A549 (cell line): ENCODE data around the gene KLHL41. TPM values are rescaled to one million over a fixed set of nuclear protein-coding genes. Genes with fewer than 3 reads are reported as not detected.

ENCODE experiments used
- ATAC-seq, 2 experiments: fragments of 200-7000 bp in 1 of 2; fragments of >200 bp in 1 of 2; cut with Nextera tagmentation in 1 of 2; cut with Tn5 transposase in 1 of 2; 3 replicates each; pipeline versions ENCODE4 v1.8.0 to v1.9.1; 2018 to 2020; ENCODE audit warnings: mild to moderate bottlenecking in 1 of 2, moderate library complexity in 1 of 2
- CTCF ChIA-PET: fragments of 300-600 bp; sonication (Branson Sonifier 250); formaldehyde crosslinking; extraction: SDS; loops from one replicate; lab custom pipeline; 2021; ENCODE audit warnings: antibody characterized with exemption, inconsistent platforms; lab: Yijun Ruan, JAX
- POLR2A ChIA-PET: fragments of 350-600 bp; formaldehyde crosslinking; extraction: SDS; loops from one replicate; lab custom pipeline; 2021; ENCODE audit warnings: antibody characterized with exemption, inconsistent platforms; lab: Yijun Ruan, JAX
- DNase-seq, 2 experiments: peaks; one replicate each; pipeline versions ENCODE4 v3.0.0 to v3.0.0-alpha.2; 2011 to 2016; ENCODE audit warnings: low read depth in 1 of 2, low spot score in 1 of 2
- FAIRE-seq: peaks from 2 replicates; lab custom pipeline; 2011; peaks lifted over from hg19 to GRCh38; lab: Jason Lieb, UNC
- H3K27ac ChIP-seq, 2 experiments: fragments of >200 bp; sonication (Bioruptor Twin); formaldehyde crosslinking; 3 replicates each; pipeline ENCODE4 v1.5.1; 2016 to 2017
- H3K4me1 ChIP-seq: fragments of >200 bp; sonication (Bioruptor Twin); formaldehyde crosslinking; 3 replicates; pipeline ENCODE4 v1.6.1; 2016
- H3K4me2 ChIP-seq: fragments of >200 bp; sonication (Bioruptor Twin); formaldehyde crosslinking; 3 replicates; pipeline ENCODE4 v1.6.1; 2016
- H3K4me3 ChIP-seq: fragments of >200 bp; sonication (Bioruptor Twin); formaldehyde crosslinking; 3 replicates; pipeline ENCODE4 v1.5.1; 2016
- H3K9me3 ChIP-seq: fragments of >200 bp; sonication (Bioruptor Twin); formaldehyde crosslinking; 3 replicates; pipeline ENCODE4 v1.6.1; 2016
- BHLHE40 ChIP-seq: IDR thresholded peaks from 2 replicates; pipeline ENCODE4 v1.6.1; 2012; ENCODE audit warnings: low read depth, low read length, inconsistent platforms
- CBX2 ChIP-seq: fragments of 200-600 bp; sonication (generic); IDR thresholded peaks from 2 replicates; pipeline ENCODE4 v1.6.1; 2016; ENCODE audit warnings: low read depth, mild to moderate bottlenecking, borderline replicate concordance
- ESRRA ChIP-seq: fragments of 150-350 bp; IDR thresholded peaks from 2 replicates; pipeline ENCODE4 v1.6.1; 2014; ENCODE audit warnings: mild to moderate bottlenecking, low read length, borderline replicate concordance
- FOSL2 ChIP-seq, 2 experiments: fragments of 450-650 bp in 1 of 2; fragments of >200 bp in 1 of 2; sonication (Bioruptor Twin) in 1 of 2; formaldehyde crosslinking; IDR thresholded peaks; 2 replicates each; pipeline versions ENCODE4 v1.5.0 to v1.6.1; 2016 to 2020; ENCODE audit warnings: mild to moderate bottlenecking in 1 of 2, moderate library complexity in 1 of 2
- HDAC2 ChIP-seq: fragments of 200-600 bp; sonication (generic); IDR thresholded peaks from 2 replicates; pipeline ENCODE4 v1.6.1; 2016
- HES2 ChIP-seq: fragments of >200 bp; sonication (Bioruptor Twin); formaldehyde crosslinking; IDR thresholded peaks from 2 replicates; pipeline ENCODE4 v1.6.1; 2016
- HMGXB4 ChIP-seq: fragments of 250-450 bp; sonication (Bioruptor Pico); IDR thresholded peaks from 2 replicates; pipeline ENCODE4 v1.5.0; 2021; ENCODE audit warnings: mild to moderate bottlenecking, moderate library complexity, borderline replicate concordance
- HOXA7 ChIP-seq: fragments of 250-450 bp; sonication (Bioruptor Pico); IDR thresholded peaks from 2 replicates; pipeline ENCODE4 v1.5.0; 2020; ENCODE audit warnings: mild to moderate bottlenecking, moderate library complexity
- HOXB13 ChIP-seq: fragments of 250-450 bp; sonication (Bioruptor Pico); IDR thresholded peaks from 2 replicates; pipeline ENCODE4 v1.5.0; 2020; ENCODE audit warnings: low read depth, mild to moderate bottlenecking, moderate library complexity
- JUN ChIP-seq, 2 experiments: fragments of >200 bp; sonication (Bioruptor Twin); formaldehyde crosslinking; IDR thresholded peaks; 2 replicates in 1 of 2; 3 replicates in 1 of 2; pipeline ENCODE4 v1.6.1; 2016 to 2017
- JUNB ChIP-seq: fragments of >200 bp; sonication (Bioruptor Twin); formaldehyde crosslinking; IDR thresholded peaks from 2 replicates; pipeline ENCODE4 v1.6.1; 2016
- MYC ChIP-seq: IDR thresholded peaks from 2 replicates; pipeline ENCODE4 v1.6.1; 2012; ENCODE audit warnings: mild to moderate bottlenecking, inconsistent platforms, low read length, improper control_type of control experiment, borderline replicate concordance
- NPAS2 ChIP-seq: fragments of 250-450 bp; sonication (Bioruptor Pico); IDR thresholded peaks from 2 replicates; pipeline ENCODE4 v1.8.0; 2022; ENCODE audit warnings: mild to moderate bottlenecking, moderate library complexity, borderline replicate concordance
- NR3C1 ChIP-seq: fragments of >200 bp; sonication (Bioruptor Twin); formaldehyde crosslinking; IDR thresholded peaks from 3 replicates; pipeline ENCODE4 v1.6.1; 2017
- PHF8 ChIP-seq: fragments of 200-600 bp; sonication (generic); IDR thresholded peaks from 2 replicates; pipeline ENCODE4 v1.6.1; 2016; ENCODE audit warnings: low read depth, mild to moderate bottlenecking, antibody characterized with exemption, moderate library complexity, borderline replicate concordance
- POLR2A ChIP-seq: IDR thresholded peaks from 2 replicates; pipeline ENCODE4 v1.6.1; 2012; ENCODE audit warnings: mild to moderate bottlenecking, low read length
- RAD21 ChIP-seq, 2 experiments: fragments of >200 bp in 1 of 2; sonication (Bioruptor Twin) in 1 of 2; formaldehyde crosslinking in 1 of 2; IDR thresholded peaks in 1 of 2; conservative IDR thresholded peaks in 1 of 2; 2 replicates in 1 of 2; 3 replicates in 1 of 2; pipeline ENCODE4 v1.6.1; 2012 to 2018; ENCODE audit warnings: inconsistent platforms in 1 of 2
- RARB ChIP-seq: fragments of 250-450 bp; sonication (Bioruptor Pico); IDR thresholded peaks from 2 replicates; pipeline ENCODE4 v1.8.0; 2021; ENCODE audit warnings: mild to moderate bottlenecking, moderate library complexity
- REST ChIP-seq: fragments of 200-600 bp; sonication (generic); IDR thresholded peaks from 2 replicates; pipeline ENCODE4 v1.6.1; 2016; ENCODE audit warnings: antibody characterized with exemption, mild to moderate bottlenecking, moderate library complexity
- RFX5 ChIP-seq: fragments of 450-650 bp; IDR thresholded peaks from 2 replicates; pipeline ENCODE4 v1.7.1; 2014; ENCODE audit warnings: antibody characterized with exemption, mild to moderate bottlenecking, moderate library complexity
- SREBF2 ChIP-seq: fragments of 450-650 bp; IDR thresholded peaks from 2 replicates; pipeline ENCODE4 v1.6.1; 2014; ENCODE audit warnings: mild to moderate bottlenecking, moderate library complexity
- ZNF302 ChIP-seq: fragments of 250-450 bp; sonication (Bioruptor Pico); IDR thresholded peaks from 2 replicates; pipeline ENCODE4 v1.9.0; 2021; ENCODE audit warnings: inconsistent platforms, mild to moderate bottlenecking, moderate library complexity
- ZSCAN20 ChIP-seq: fragments of 250-450 bp; sonication (Bioruptor Pico); IDR thresholded peaks from 2 replicates; pipeline ENCODE4 v1.8.0; 2022; ENCODE audit warnings: mild to moderate bottlenecking, moderate library complexity
- WGBS: methylation state at CpG from one replicate; pipeline ENCODE4 v1.1.6; 2017; ENCODE audit errors: missing lambda C conversion rate; 5-methylcytosine and 5-hydroxymethylcytosine counted together
- polyA plus RNA-seq, 4 experiments: library from polyadenylated mRNA; depleted of rRNA in 3 of 4; stranded (reverse); fragments of >200 nt; fragmentation: RNase III in 1 of 4; extraction: RNeasy Plus Mini Kit Qiagen cat#74134 plus additional on column Dnase treatment in 1 of 4; gene quantifications; 2 replicates in 3 of 4; 3 replicates in 1 of 4; pipeline ENCODE4 v1.2.3, GENCODE V29; 2011 to 2017
- TF ChIP-seq, protein P1 (sequence below): fragments of 250-450 bp; sonication (Bioruptor Pico); IDR thresholded peaks from 2 replicates; pipeline ENCODE4 v1.5.0; 2020; ENCODE audit warnings: low read depth, mild to moderate bottlenecking, moderate library complexity
- TF ChIP-seq, protein P2 (sequence below): IDR thresholded peaks from 2 replicates; pipeline ENCODE4 v1.6.1; 2012
- TF ChIP-seq, protein P3 (sequence below): fragments of 450-650 bp; IDR thresholded peaks from 2 replicates; pipeline ENCODE4 v1.6.1; 2014; ENCODE audit warnings: antibody characterized with exemption

Gene KLHL41
- polyA plus RNA-seq, 2 of the 4 experiments (the other 2 are of a cell fraction): 0.06 to 0.08 TPM

- DNase-seq: no peak
- H3K9me3 ChIP-seq: no peaks in the 10 kb centered on the region
- H3K27ac ChIP-seq: no peak overlapping the region
- H3K4me2 ChIP-seq: no peak overlapping the region
- no peak for ATAC-seq
- no peak for FAIRE-seq
- no peak overlapping the region for H3K4me3 ChIP-seq
- POLR2A ChIA-PET: no interaction called here
- H3K4me1 ChIP-seq: no peaks in the 10 kb centered on the region
- CTCF ChIA-PET: interaction anchor here (0.6 to 1.4 kb wide), 2 partner anchors 45 to 309 kb away, joined by 3 read pairs; no protein-coding TSS in a partner anchor
- 88% methylated on average over 2 of the region's 2 CpGs for WGBS
- TF ChIP-seq RARB (CRISPR knock-in tag) (no peak), HOXA7 (no peak), HOXB13 (CRISPR knock-in tag) (no peak), JUNB (no peak), BHLHE40 (no peak), REST (no peak), ESRRA (no peak), HMGXB4 (CRISPR knock-in tag) (no peak), ZNF302 (no peak), ZSCAN20 (CRISPR knock-in tag) (no peak), RFX5 (no peak), CBX2 (no peak), HES2 (no peak), MYC (no peak), NPAS2 (no peak)
Observed at GRCh38 chr2:169525434-169525833, 15.9 kb downstream of the KLHL41 start.

DNA sequence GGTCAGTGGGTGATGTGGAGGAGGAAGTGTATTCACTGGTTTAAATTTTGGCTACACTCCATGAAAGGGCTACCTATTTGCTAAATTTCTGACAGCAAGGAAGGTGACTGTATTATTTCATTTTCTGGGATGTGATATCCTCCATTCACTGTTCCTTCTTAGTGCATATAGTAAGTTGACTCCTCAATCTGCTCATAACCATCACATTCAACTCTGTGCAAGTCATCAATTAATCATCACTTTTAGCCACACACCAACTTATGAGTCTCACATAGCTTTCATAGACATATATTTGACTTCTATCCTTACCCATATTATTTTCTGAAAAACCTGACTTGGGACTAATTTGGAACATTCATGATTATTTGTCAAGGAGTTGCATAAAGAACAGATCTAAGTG lies 16.9 kb downstream of the KLHL41 start:
- no peak overlapping the region for H3K27ac ChIP-seq
- no peak for ATAC-seq
- FAIRE-seq: no peak
- no peak for TF ChIP-seq SREBF2
- TF ChIP-seq RAD21 (conservative IDR thresholded peaks at IDR 0.05 in 1 of 2, IDR thresholded peaks at IDR 0.05 in 1 of 2): no peak
- TF ChIP-seq, protein P1, sequence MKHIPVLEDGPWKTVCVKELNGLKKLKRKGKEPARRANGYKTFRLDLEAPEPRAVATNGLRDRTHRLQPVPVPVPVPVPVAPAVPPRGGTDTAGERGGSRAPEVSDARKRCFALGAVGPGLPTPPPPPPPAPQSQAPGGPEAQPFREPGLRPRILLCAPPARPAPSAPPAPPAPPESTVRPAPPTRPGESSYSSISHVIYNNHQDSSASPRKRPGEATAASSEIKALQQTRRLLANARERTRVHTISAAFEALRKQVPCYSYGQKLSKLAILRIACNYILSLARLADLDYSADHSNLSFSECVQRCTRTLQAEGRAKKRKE: no peak
- TF ChIP-seq HDAC2: no peak
- TF ChIP-seq HOXA7: no peak
- TF ChIP-seq HES2: no peak
- TF ChIP-seq FOSL2 (IDR thresholded peaks at IDR 0.05): no peak
- TF ChIP-seq FOSL2 (CRISPR knock-in tag; IDR thresholded peaks at IDR 0.05): no peak
- TF ChIP-seq NPAS2: no peak
- no peak for TF ChIP-seq JUN (IDR thresholded peaks at IDR 0.05)
- TF ChIP-seq, protein P2, sequence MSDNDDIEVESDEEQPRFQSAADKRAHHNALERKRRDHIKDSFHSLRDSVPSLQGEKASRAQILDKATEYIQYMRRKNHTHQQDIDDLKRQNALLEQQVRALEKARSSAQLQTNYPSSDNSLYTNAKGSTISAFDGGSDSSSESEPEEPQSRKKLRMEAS: no peak
- no peak for TF ChIP-seq NR3C1
- TF ChIP-seq, protein P3, sequence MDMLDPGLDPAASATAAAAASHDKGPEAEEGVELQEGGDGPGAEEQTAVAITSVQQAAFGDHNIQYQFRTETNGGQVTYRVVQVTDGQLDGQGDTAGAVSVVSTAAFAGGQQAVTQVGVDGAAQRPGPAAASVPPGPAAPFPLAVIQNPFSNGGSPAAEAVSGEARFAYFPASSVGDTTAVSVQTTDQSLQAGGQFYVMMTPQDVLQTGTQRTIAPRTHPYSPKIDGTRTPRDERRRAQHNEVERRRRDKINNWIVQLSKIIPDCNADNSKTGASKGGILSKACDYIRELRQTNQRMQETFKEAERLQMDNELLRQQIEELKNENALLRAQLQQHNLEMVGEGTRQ: no peak
- no peak for TF ChIP-seq PHF8
- no peak for TF ChIP-seq POLR2A
- no peaks in the 10 kb centered on the region for H3K4me1 ChIP-seq
- no peaks in the 10 kb centered on the region for H3K9me3 ChIP-seq
- CTCF ChIA-PET: no interaction called here
- POLR2A ChIA-PET: no interaction called here
- no peak for DNase-seq
- H3K4me2 ChIP-seq: no peak overlapping the region
- no peak overlapping the region for H3K4me3 ChIP-seq
